ENCODE data around the gene ENOX1. TPM values are rescaled to one million over a fixed set of nuclear protein-coding genes. Genes with fewer than 3 reads are reported as not detected.

Gene ENOX1
- polyA plus RNA-seq, 1 donor: 3.0 TPM

DNA sequence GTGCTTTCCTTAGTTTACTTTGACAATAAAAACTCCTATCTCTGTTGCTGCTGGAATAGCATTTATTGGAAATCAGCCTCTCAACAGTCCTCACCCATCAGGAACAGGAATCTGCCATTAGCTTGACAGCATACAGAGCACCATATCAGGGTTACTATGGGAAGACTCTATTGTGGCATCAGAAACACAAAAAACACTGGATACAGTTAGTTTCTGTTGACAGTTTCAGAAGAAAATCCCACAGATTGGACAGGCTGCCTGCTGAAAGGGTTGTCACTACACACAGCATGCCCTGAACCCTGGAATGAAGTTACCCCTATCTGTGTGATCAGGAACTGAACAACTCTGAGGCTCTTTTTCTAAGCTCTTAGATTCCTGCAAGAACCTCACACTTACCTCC, 172.7 kb downstream of the ENOX1 start:
- no peak overlapping the region for H3K27ac ChIP-seq (ENCODE audit: low read length)
- H3K4me1 ChIP-seq (ENCODE audit: control insufficient read depth, insufficient read depth, low read length): no peaks in the 10 kb centered on the region
- DNase-seq: no peak
- no peaks in the 10 kb centered on the region for H3K27me3 ChIP-seq (ENCODE audit: control insufficient read depth, insufficient read depth, low read length)
- H3K9me3 ChIP-seq (ENCODE audit: control insufficient read depth, low read depth, low read length): no peaks in the 10 kb centered on the region
- no peaks in the 10 kb centered on the region for H3K36me3 ChIP-seq (ENCODE audit: control insufficient read depth, insufficient read depth, low read length)
- no peak overlapping the region for H3K4me3 ChIP-seq (ENCODE audit: low read length)

GRCh38 chr13:43611281-43612273, 175.2 kb downstream of the ENOX1 start:
- H3K27me3 ChIP-seq (ENCODE audit: control insufficient read depth, insufficient read depth, low read length): no peaks in the 10 kb centered on the region
- DNase-seq: no peak

DNA sequence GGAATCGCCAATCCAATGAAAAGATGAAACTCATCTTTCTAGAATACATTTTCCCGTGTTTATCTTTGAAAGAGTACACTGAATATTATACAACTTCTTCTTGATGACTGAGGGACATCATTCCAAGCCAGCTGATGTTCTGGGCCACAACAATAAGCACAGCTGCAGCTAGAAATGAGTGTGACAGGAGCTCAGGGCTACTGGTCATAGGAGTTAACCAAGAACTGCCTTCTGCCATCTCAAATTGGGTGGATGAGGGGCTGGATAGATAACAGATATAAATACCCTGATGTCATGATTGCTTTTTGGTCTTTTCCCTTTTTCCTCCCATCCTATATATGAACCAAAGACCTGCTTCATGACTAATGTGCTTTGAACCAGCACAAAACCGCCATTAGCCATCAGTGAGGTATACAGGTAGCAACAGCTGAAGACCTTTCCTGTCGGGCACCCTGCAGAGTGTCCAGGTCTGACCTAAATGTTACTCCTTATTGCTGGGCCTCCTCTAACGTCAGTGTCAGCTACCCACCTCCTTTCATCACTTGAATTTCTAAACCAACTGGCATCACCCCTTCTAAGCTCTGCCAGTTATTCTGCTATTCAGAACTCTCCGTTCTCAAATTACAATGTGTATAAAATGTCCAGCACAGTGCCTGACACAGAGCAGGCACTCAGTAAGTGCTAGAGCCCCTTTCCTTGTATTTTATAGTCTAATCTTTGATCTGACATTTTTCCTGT, 178.2 kb downstream of the ENOX1 start:
- H3K27ac ChIP-seq (ENCODE audit: low read length): no peak overlapping the region
- 80% methylated on average over 3 of the region's 6 CpGs for WGBS (ENCODE audit: insufficient coverage, low lambda C conversion rate)
- peaks cover 3% of the 10 kb centered on the region for H3K9me3 ChIP-seq (ENCODE audit: control insufficient read depth, low read depth, low read length)
- H3K27me3 ChIP-seq (ENCODE audit: control insufficient read depth, insufficient read depth, low read length): no peaks in the 10 kb centered on the region
- no peak overlapping the region for H3K4me3 ChIP-seq (ENCODE audit: low read length)
- no peak for DNase-seq
- H3K36me3 ChIP-seq (ENCODE audit: control insufficient read depth, insufficient read depth, low read length): no peaks in the 10 kb centered on the region
- no peaks in the 10 kb centered on the region for H3K4me1 ChIP-seq (ENCODE audit: control insufficient read depth, insufficient read depth, low read length)

More at GRCh38 chr13:43611281-43612273, 175.2 kb downstream of the ENOX1 start:
- H3K4me3 ChIP-seq (ENCODE audit: low read length): no peak overlapping the region
- no peaks in the 10 kb centered on the region for H3K9me3 ChIP-seq (ENCODE audit: control insufficient read depth, low read depth, low read length)
- H3K27ac ChIP-seq (ENCODE audit: low read length): no peak overlapping the region
- no peaks in the 10 kb centered on the region for H3K4me1 ChIP-seq (ENCODE audit: control insufficient read depth, insufficient read depth, low read length)
- no peaks in the 10 kb centered on the region for H3K36me3 ChIP-seq (ENCODE audit: control insufficient read depth, insufficient read depth, low read length)
- 80% methylated on average over 2 of the region's 3 CpGs for WGBS (ENCODE audit: insufficient coverage, low lambda C conversion rate)

GRCh38 chr13:43597599-43597945, 189.2 kb downstream of the ENOX1 start:
- 86% methylated on average over 1 of the region's 1 CpG for WGBS (ENCODE audit: insufficient coverage, low lambda C conversion rate)
- Histone ChIP-seq H3K36me3 (ENCODE audit: control insufficient read depth, insufficient read depth, low read length) (no peaks in the 10 kb centered on the region), H3K4me1 (ENCODE audit: control insufficient read depth, insufficient read depth, low read length) (no peaks in the 10 kb centered on the region), H3K4me3 (ENCODE audit: low read length) (no peak overlapping the region), H3K9me3 (ENCODE audit: control insufficient read depth, low read depth, low read length) (no peaks in the 10 kb centered on the region), H3K27me3 (ENCODE audit: control insufficient read depth, insufficient read depth, low read length) (peaks cover 4% of the 10 kb centered on the region), H3K27ac (ENCODE audit: low read length) (no peak overlapping the region)
- DNase-seq: no peak

GRCh38 chr13:43596924-43597598, 189.7 kb downstream of the ENOX1 start:
- 90% methylated on average over 2 of the region's 7 CpGs for WGBS (ENCODE audit: insufficient coverage, low lambda C conversion rate)
- Histone ChIP-seq H3K36me3 (ENCODE audit: control insufficient read depth, insufficient read depth, low read length) (no peaks in the 10 kb centered on the region), H3K27me3 (ENCODE audit: control insufficient read depth, insufficient read depth, low read length) (peaks cover 4% of the 10 kb centered on the region)

DNA sequence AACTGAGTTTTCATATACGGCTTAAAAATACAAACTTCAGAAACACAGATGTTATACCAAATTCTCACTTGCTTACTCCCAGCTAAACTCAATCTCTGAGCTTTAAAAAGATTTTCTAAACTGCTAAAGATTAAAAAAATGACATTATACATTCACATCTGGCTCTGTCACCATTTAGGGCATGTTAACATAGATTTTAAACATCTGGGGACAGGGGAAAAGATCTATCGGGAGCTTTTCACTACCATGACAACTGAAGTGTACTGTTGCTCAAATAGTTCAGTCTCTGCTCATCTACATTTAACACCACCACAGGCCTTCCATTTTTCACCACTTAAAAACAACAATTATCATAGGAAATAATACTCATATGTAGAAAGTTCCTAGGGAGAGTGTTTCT, 190.8 kb downstream of the ENOX1 start:
- WGBS (ENCODE audit: insufficient coverage, low lambda C conversion rate): no CpG with 5 or more reads among the region's 2 CpGs

More at GRCh38 chr13:43596924-43597598, 189.7 kb downstream of the ENOX1 start:
- Histone ChIP-seq H3K9me3 (ENCODE audit: control insufficient read depth, low read depth, low read length) (no peaks in the 10 kb centered on the region), H3K4me1 (ENCODE audit: control insufficient read depth, insufficient read depth, low read length) (no peaks in the 10 kb centered on the region), H3K27ac (ENCODE audit: low read length) (no peak overlapping the region), H3K4me3 (ENCODE audit: low read length) (no peak overlapping the region)
- DNase-seq: no peak

GRCh38 chr13:43587376-43587775, 199.4 kb downstream of the ENOX1 start:
- H3K27me3 ChIP-seq (ENCODE audit: control insufficient read depth, insufficient read depth, low read length): no peaks in the 10 kb centered on the region
- no peaks in the 10 kb centered on the region for H3K4me1 ChIP-seq (ENCODE audit: control insufficient read depth, insufficient read depth, low read length)
- no peak overlapping the region for H3K27ac ChIP-seq (ENCODE audit: low read length)
- H3K36me3 ChIP-seq (ENCODE audit: control insufficient read depth, insufficient read depth, low read length): no peaks in the 10 kb centered on the region
- DNase-seq: no peak
- H3K4me3 ChIP-seq (ENCODE audit: low read length): no peak overlapping the region
- H3K9me3 ChIP-seq (ENCODE audit: control insufficient read depth, low read depth, low read length): no peaks in the 10 kb centered on the region

More for the DNA sequence above, 190.8 kb downstream of the ENOX1 start:
- H3K4me3 ChIP-seq (ENCODE audit: low read length): no peak overlapping the region
- H3K9me3 ChIP-seq (ENCODE audit: control insufficient read depth, low read depth, low read length): no peaks in the 10 kb centered on the region
- no peak for DNase-seq
- H3K4me1 ChIP-seq (ENCODE audit: control insufficient read depth, insufficient read depth, low read length): no peaks in the 10 kb centered on the region
- H3K27me3 ChIP-seq (ENCODE audit: control insufficient read depth, insufficient read depth, low read length): peaks cover 4% of the 10 kb centered on the region
- H3K36me3 ChIP-seq (ENCODE audit: control insufficient read depth, insufficient read depth, low read length): no peaks in the 10 kb centered on the region
- H3K27ac ChIP-seq (ENCODE audit: low read length): no peak overlapping the region

- no peak for DNase-seq
- no peaks in the 10 kb centered on the region for H3K36me3 ChIP-seq (ENCODE audit: control insufficient read depth, insufficient read depth, low read length)
- H3K4me3 ChIP-seq (ENCODE audit: low read length): no peak overlapping the region
- no peaks in the 10 kb centered on the region for H3K4me1 ChIP-seq (ENCODE audit: control insufficient read depth, insufficient read depth, low read length)
- H3K27ac ChIP-seq (ENCODE audit: low read length): no peak overlapping the region
- H3K27me3 ChIP-seq (ENCODE audit: control insufficient read depth, insufficient read depth, low read length): no peaks in the 10 kb centered on the region
- no peaks in the 10 kb centered on the region for H3K9me3 ChIP-seq (ENCODE audit: control insufficient read depth, low read depth, low read length)
- 100% methylated on average over 1 of the region's 3 CpGs for WGBS (ENCODE audit: insufficient coverage, low lambda C conversion rate)
Observed at GRCh38 chr13:43584751-43585150, 202.0 kb downstream of the ENOX1 start.

DNA sequence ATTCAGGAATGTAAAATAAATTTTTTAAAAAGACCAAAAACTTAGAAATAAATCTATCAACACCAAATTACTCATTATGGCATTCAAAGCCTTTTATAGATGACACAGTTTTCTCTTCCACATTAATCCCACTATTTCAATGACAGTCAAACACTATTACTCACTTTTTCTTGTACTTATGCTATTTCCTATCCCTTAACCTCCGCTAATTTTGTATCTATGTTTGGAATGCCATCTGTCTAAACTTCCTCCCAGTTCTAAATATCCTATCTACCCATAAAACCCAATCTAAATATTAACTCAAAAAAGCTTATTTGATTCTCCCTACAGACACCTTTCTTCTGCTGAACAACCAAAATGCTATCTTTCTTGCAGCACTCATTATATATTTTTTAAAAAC, 203.5 kb downstream of the ENOX1 start:
- no peak for DNase-seq
- no peaks in the 10 kb centered on the region for H3K27me3 ChIP-seq (ENCODE audit: control insufficient read depth, insufficient read depth, low read length)
- no peak overlapping the region for H3K4me3 ChIP-seq (ENCODE audit: low read length)
- no peaks in the 10 kb centered on the region for H3K4me1 ChIP-seq (ENCODE audit: control insufficient read depth, insufficient read depth, low read length)
- H3K27ac ChIP-seq (ENCODE audit: low read length): no peak overlapping the region
- H3K36me3 ChIP-seq (ENCODE audit: control insufficient read depth, insufficient read depth, low read length): no peaks in the 10 kb centered on the region
- no peaks in the 10 kb centered on the region for H3K9me3 ChIP-seq (ENCODE audit: control insufficient read depth, low read depth, low read length)
- WGBS (ENCODE audit: insufficient coverage, low lambda C conversion rate): no CpG with 5 or more reads among the region's 1 CpG

DNA sequence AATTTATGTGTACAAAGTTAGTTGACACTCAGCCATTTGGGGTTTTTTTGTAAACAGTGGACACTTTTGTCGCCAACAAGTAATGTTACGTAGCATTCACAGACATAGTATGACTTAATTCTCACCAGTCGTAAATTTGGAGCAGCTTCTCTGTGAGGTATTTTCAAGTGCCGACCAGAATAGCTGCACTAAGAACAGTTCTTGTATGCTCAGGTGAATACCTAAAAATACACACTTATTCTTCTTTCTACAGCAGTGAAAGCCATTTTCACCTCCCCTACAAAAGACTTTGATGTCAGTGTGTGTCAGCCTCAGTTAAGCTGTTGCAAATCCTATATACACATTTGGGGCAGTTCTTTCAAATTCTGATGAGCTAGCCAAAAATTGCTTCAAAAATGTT, 206.5 kb downstream of the ENOX1 start:
- Histone ChIP-seq H3K4me3 (ENCODE audit: low read length) (no peak overlapping the region), H3K4me1 (ENCODE audit: control insufficient read depth, insufficient read depth, low read length) (no peaks in the 10 kb centered on the region), H3K27me3 (ENCODE audit: control insufficient read depth, insufficient read depth, low read length) (no peaks in the 10 kb centered on the region), H3K9me3 (ENCODE audit: control insufficient read depth, low read depth, low read length) (no peaks in the 10 kb centered on the region), H3K27ac (ENCODE audit: low read length) (no peak overlapping the region), H3K36me3 (ENCODE audit: control insufficient read depth, insufficient read depth, low read length) (no peaks in the 10 kb centered on the region)
- no peak for DNase-seq
- no CpG with 5 or more reads among the region's 4 CpGs for WGBS (ENCODE audit: insufficient coverage, low lambda C conversion rate)

All from large intestine (tissue), 3 donors.